Smooth muscle cell of the brain vasculature (primary cell): Measurements from ENCODE around the gene PHACTR1.

Experiments used
- DNase-seq: peaks from one replicate; pipeline ENCODE4 v3.0.0-alpha.2; 2012; ENCODE audit warnings: low read depth, low spot score

Gene PHACTR1

DNA sequence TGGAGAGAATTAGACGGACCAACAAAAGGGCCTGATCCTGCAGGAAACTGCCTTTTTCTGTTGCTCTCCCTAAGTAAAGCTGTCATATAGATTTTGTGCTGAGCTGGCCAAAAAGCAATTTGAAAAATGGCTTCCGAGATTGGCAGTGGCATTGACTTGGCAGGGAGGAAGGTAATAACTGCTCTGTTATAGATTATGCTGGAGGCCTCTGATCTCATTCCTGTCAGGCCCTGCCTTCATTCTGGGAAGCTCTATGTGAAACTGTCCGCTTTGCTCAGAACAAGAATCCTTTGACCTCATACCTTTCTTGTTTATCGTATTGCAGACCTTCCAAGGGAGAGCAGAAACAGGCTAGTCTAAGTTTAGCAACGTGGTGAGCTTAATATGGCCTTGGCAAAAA is 234.4 kb downstream of the PHACTR1 start:
- DNase-seq: no peak

DNA sequence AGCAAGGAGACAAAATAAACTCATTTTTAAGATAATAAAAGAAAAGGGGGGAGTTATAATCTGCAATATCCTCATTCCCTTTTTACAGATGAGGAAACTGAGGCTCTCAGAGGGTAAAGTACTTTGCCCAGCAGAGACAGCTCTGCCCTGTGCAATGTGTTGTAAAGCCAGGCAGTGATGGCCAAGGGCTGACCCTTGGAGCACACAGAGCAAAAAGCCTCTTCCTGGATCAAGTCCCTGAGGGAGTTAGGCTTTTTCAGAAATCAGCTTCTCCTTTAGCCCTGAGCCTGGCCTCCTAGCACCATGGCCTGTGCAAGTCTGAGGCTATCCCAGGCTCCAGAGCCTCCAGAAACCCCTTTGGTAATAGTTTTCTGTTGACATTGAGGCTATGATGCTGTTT is 234.8 kb downstream of the PHACTR1 start:
- DNase-seq: no peak

DNA sequence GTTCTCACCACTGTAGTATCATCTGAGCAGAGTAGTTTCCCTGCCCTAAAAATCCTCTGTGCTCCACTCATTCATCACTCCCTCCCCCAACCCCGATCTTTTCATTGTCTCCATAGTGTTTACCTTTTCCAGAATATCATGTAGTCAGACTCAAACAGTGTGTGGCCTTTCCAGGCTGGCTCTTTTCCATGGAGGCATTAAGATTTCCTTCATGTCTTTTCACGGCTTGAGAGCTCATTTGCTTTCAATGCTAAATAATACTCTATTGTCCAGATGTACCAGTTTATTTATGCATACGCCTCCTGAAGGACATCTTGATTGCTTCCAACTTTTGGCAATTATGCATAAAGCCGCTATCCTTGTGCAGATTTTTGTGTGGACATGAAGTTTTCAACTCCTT is 235.8 kb downstream of the PHACTR1 start:
- DNase-seq: no peak

DNA sequence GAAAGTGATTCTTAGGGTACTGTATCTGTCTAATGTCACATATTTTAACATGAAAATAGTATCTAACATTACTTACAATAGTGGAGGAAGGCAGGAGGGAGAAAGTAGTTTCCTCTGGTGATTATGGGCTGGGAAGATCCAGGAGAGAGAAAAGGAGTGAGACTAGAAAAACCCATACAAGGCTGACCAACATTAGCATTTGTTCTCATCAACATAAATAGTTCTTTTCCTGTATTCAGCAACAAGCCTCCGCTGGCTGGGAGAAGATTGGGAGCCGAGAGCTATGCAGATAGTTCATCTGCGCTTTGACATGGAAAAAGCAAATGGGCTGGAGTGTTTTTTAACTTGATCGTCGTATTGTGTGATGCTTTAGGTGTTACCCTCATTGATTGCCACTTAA is 239.4 kb downstream of the PHACTR1 start:
- DNase-seq: no peak

DNA sequence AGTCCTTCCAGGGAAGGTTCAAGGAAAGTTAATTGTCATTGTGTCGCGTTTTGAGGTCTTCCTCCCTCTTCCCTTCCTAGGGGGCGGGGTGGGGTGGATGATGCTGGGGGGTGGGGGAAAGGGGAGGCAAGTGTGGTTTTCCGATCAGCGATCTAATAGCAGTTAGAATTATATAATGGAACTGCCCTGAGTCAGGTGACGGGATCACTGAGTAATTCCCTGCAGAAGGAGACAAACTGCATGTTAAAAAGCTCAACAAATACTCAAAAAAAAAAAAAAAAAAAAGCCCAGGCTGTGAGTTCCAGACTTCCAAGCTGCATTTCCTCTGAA is 240.4 kb downstream of the PHACTR1 start:
- no peak for DNase-seq

DNA sequence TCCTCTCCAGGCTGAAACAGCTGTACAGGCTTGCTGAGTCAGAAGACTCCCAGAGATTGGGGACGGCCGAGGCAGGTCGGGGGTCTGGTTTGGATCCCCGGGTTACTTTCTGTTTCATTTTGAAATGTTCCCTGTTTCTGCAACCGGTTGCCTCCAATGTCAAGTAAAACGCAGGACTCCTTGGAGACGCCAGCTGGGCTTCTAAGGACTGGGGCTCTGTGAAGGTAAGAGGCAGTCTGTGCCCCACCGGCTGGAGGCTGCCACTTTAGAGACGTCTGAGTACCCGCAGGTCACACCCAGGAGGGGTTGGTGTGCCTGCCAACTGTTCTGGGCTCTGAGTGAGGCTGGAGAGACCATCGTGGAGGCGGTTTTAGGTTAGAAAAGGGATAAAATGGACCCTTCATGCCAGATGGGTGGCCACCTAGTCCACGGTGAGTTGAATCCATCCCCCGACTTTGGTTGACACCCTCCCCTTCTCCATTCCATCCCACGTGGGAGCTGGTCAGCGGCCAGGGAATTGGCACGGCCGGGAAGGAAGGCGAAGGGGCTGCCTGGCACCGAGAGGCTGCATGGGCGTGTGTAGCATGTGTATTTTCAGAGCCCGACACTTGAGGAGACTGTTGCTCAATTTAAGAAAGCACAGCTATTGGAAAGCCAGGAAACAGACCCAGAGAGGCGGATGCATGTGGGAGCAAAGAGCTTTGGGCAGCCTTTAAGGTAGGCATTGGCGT is 240.9 kb downstream of the PHACTR1 start:
- DNase-seq: no peak

DNA sequence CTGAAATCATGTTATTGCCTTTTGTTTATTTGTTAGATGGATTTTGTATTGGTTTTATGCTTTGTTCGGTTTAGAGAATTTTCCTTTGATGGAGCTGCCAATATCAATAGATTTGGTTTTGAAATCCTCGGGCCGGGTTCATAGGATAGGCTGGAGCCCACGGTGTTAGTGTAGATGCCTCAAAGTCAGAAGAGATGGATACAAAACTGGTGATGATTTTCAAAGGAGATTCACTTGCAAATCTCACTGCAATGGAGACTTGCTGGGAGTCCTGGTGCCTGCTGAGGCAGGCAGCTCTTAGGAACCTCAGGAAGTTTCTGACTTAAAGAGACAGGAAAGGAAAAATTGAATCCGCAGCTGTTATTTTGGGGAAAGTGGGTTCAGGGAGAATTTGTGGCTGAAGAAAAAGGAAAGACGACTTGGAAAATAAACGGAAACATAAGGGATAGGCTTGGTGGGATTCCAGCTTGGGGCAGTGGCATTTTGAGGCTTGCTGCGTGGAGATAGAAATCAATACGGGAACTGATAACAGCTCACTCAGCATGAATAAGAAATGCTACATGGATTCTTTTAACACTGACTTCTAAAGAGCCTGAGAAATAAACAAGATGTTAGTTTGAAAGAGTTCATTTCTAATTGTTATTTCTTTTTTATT is 241.6 kb downstream of the PHACTR1 start:
- no peak for DNase-seq

DNA sequence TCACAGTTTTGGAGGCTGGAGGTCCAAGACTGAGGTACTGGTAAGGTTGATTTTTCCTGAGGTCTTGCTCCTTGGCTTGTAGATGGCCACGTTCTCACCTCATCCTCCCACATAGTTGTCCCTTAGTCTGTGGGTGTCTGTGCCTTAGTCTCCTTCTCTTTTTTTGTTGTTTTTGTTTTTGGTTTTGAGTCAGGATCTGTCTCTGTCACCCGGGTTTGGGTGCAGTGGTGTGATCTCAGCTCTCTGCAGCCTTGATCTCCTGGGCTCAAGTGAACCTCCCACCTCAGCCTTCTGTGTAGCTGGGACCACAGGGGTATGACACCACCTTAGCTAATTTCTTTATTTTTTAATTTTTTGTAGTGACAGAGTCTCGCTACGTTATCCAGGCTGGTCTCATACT is 245.2 kb downstream of the PHACTR1 start:
- DNase-seq: no peak

DNA sequence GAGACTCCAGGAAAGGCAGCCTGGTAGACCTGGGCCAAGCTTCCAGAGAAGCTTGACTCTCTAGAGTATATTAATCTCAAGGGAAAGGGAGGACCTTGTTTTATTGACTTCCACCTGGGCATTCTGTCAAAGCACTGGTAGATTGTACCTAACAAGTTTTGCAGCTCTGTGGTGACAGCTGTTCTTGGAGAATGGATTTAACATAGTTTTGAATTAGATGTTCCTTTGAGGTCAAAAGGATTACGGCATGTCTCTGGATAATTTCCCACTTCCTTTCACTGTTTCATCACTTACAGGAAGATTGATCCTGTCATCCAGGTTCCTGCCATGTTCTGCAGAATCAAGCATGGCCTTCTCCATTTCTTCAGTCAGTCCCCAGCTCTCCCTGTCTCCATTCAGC is 246.0 kb downstream of the PHACTR1 start:
- no peak for DNase-seq

DNA sequence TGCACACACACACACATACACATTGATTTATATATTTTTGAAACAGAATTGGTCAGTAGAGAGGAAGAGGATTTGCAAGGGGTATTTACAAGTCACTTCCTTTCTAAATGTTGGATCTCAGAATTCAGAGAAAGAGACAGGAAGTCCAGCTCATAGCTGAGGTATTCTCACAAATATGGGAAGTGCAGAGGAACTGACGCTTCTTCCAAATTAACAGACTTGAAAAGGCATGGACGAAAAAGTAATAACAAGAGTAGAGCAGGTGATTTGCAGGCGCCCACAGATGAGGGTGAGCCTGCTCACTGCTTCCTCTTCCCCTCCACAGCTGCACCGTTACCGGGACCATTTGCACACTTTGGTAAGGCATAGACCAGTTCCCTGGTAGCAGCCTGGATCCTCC is 246.4 kb downstream of the PHACTR1 start:
- DNase-seq: no peak

DNA sequence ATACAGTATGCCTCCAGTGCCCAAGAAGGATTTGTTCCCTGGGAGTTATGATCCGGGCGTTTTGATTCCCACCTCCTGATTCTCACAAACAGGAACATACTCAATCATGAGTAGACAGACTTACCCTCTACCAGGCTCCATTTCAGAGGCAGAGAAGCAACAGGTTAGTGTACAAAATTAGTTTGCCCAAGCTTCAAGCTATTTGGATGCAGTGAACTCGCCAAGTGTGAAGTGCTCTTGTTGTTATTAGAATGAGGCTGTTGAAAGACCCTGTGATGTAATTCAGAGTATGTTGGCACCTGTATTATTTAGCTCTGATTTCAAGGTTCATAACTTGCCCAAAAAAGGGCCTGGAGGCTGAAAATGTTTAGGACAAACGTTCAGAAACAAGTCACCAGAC is 247.0 kb downstream of the PHACTR1 start:
- no peak for DNase-seq

DNA sequence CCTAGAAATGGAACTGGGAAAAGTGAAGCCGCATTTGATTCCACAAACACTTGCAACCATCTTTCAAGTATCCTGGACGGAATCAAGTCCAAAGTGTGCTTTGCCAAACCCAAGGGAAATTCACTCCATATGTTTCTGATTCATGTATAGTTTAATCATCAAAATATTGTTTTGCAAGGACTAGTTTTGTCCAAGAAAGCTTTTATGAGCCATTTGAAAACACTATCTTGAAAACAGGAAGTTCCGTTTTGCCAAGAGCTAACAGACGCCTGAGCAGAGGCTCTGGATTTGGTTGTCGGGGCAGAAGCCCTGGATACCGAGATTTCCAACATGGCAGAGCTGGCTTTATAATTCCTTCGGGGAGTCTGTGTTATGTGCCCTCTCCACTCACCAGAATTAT is 251.1 kb downstream of the PHACTR1 start:
- no peak for DNase-seq

DNA sequence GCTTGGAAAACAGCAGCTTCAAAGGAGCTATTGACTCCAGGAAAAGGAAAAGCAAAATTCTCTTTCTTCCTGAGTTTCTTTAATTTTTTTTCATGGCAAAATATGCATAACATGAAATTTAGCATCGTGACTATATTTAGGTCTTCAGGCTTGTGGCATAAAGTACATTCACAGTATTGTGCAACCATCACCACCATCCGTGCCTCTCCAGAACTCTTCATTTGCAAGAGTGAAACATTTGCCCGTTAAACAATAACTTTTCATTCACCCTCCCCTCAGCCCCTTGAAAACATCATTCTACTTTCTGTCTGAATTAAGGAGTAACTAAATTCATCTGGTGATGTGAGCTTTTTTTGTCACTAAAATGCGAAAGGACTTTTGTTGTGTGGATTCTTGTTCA is 251.7 kb downstream of the PHACTR1 start:
- DNase-seq: no peak

DNA sequence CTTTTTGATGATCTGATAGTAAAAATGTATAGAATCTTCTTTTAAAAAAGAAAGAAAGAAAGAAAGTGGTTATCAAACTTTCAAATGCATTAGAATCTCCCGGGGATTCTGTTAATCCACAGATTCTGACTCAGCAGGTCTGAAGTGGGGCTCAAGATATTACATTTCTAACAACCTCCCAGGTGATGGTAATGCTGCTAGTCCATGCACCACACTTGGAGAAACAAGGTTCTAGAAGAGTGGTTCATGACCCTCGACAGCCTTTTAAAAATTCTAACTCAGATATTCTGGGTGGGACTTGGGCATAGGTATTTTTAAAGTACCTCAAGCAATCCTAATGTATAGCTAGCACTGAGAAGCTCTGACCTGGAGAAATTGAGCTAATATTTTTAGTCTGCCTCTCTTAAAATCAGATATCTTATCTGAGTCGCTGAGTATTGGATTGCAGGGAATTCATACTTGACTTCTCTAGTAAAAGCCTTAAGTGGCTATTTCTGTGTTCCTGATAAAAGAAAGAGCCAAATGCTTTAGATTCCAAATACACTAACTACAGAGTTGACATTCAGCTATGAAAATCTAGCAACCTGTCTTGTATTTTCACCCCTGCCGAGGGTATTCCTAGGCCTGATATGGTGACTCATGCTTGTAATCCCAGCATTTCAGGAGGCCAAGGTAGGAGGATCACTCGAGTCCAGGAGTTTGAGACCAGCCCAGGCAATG is 252.4 kb downstream of the PHACTR1 start:
- DNase-seq: no peak

DNA sequence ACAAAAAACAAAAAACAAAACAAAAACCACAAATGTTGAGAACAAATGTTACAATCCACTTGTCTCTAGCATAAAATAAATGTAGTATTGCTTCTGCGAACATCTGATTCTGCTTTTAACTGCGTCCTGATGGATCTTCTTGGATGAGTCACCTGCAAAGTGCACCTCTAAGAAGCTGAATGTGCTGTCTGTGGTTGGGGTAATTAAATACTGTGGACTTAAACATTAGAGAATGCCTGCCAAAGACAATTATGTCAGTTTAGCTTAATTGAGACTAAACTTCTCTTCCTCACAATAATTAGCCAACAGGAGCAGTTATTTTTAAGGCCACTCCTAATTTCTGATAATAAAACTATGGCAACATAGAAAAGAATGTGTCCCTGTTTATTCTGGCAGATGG is 253.4 kb downstream of the PHACTR1 start:
- DNase-seq: no peak

DNA sequence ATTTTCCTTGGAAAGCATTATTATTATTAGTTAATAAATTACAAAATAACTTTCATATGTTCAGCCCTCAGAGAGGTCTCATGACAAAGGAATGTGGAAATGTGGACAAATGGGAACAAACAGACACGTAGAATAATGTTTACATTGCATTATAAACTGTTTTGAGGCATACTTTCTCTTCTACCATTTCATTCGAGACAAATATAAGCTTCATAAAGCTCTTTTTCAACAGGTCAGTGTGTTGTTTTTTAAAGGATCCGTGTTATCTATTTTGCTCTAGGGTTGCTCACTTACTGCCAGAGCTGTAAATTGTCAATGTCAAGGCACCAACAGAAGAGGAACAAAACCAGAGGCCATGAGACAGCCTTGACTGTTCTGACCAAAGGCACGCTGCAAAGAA is 256.8 kb downstream of the PHACTR1 start:
- no peak for DNase-seq

DNA sequence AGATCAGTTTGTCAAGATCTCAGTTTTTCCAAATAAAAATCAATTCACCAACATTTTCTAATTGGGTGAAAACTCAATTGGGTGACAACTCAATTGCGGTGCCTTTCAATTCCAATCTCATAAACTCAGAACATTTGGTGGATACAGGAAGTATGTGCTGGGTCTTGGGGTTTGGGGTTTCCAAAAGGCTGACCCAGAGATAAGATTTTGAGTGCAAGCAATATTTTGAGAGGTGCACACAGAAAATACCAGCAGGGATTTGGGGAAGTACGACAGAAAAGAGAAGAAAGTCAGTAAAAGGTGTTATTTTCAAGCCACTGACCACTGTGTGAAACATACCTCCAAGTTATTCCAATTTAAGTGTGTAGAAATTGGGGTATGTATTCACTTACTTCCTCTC is 258.0 kb downstream of the PHACTR1 start:
- DNase-seq: no peak

DNA sequence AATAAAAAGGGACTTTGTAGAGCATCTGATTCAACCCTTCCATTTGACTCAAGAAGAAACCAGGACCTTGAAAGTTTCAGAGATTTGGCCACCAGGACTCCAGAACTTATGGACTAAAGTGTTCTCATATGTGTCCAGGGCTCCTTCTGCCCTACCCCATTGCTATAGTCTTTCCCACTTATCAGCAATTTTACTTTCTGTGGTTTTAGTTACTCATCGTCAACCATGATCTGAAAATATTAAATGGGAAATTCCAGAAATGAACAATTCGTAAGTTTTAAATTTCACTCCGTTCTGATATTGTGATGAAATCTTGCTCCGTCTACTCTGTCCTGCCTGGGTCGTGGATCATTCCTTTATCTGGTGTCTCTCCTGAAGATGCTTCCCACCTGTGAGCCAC is 259.8 kb downstream of the PHACTR1 start:
- no peak for DNase-seq

DNA sequence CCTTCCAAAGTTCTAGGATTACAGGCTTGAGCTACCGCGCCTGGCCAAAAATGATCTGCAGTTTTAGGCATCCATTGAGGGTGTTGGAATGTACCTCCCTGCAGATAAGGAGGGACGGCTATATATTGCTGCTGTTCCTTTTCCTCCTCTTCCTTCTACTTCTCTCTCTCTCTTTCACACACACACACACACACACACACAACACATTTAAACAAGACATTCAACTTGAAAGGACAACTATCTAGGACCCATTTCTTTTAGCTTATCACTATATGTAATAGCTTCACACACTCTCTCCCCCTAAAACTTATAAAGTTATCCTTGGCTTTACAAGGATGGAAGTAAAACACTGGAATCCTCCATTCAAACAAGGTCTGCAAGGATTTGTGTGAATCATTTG is 260.6 kb downstream of the PHACTR1 start:
- DNase-seq: no peak

DNA sequence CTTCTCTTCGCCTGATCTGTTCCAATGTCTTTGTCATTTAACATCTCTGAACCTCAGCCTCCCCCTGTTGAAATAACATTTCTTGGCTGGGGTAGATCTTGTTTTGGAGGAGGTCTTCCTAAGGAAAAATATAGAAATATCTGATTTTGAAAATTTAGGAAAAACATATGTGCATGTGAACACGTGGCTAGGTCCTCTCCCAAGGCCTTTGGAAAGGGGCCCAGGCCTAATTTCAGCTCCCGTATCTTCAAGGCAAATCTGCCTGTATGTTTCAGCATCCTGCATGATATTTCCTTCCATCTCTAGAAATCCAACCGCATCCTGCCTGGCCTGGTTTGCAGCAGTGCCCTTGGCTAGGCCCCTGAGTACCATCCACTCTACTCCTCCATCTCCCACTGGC is 261.2 kb downstream of the PHACTR1 start:
- DNase-seq: no peak

DNA sequence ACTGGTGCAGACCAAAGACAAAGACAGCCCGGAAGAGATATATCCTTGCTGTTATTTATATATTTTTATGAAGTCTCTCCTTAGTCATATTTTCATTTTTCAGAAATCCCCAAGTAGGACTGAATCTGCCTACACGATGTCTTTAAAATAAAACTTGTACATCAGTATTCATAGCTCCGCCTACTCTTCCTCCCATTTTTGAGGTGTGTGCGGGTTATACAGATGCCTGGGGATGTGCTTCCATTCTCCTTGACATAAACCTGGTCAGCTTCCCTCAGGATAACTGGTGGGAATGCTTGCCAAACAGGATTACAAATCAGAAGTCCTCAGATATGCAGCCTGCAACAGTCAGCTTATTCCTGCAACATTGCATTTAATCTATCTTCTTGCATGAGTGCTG is 264.2 kb downstream of the PHACTR1 start:
- DNase-seq: no peak

DNA sequence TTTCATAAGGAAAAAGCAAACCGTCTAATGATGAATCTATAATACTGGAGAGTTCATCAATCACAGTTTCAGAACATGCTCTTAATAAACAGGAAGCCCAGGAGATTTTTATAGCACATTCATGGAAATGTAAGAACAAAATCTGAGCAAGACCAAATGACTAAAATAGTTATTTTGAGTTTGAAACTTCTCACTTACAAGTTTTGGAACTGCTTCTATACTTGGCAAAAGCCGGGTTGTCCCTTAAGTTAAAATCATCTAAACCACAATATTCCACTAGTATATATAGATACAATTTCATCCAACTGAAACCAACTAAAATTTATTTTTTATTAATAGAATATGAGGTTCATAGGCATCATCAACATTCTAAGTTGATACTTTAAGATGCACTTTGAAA is 268.2 kb downstream of the PHACTR1 start:
- no peak for DNase-seq

DNA sequence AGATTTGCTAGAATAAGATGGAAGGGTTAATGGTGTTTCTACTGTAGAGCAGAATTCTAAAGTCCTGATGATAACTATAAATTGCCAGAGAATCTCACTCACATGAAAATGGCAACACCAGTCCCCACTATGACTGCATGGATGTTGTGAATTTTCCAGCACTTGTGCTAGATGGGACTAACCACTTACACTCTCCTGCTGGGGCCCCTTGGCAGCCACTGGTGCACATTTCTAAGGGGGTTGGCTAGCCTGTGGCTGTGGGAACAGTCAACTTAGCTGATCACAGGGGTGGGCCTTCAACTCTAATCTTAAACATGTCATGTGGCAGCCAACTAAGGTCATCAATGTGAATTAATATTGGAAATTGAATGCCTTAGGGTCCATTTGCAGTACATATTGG is 271.2 kb downstream of the PHACTR1 start:
- DNase-seq: no peak
